ENCODE measurements around the gene SYNE2. TPM values are rescaled to one million over a fixed set of nuclear protein-coding genes. Genes with fewer than 3 reads are reported as not detected.
A peak's percentile ranks its signal among the peaks of the same experiment; 100 is the strongest.

The SYNE2 gene
- total and polyA plus RNA-seq, 2 donors (not counting 3 experiments of a cell fraction or from before 2014, with no cell fraction given): 16.0 to 53.7 TPM

DNA sequence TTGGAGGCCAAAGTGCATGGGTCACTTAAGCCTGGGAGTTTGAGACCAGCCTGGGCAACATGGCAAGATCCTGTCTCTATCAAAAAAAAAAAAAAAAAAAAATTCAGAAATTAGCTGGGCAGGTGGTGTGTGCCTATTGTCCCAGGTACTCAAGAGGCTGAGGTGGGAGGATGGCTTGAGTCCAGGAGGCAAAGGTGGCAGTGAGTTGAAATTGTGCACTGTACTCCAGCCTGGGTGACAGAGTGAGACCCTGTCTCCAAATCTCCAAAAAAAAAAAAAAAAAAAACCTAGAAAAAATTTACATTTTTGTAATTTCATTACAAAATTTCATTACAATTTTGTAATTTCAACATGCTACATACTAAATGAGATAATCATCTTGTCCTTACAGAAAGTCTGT, 42.7 kb downstream of the SYNE2 start:
- FAIRE-seq (no peak), DNase-seq (ENCODE audit: low read depth, low spot score) (no peak)
- Histone ChIP-seq H4K20me1 (replicated peaks; ENCODE audit: control insufficient read depth, extremely low read depth, insufficient read depth, low read length) (no peaks in the 10 kb centered on the region), H3K4me1 (ENCODE audit: control insufficient read depth, extremely low read depth, insufficient read depth, low read length) (peaks cover 42% of the 10 kb centered on the region), H3K9me1 (replicated peaks; ENCODE audit: control insufficient read depth, extremely low read depth, insufficient read depth, low read length) (no peaks in the 10 kb centered on the region), H3K9ac (replicated peaks; ENCODE audit: extremely low read depth, insufficient read depth, low read length) (no peak overlapping the region), H3K4me3 (replicated peaks in 1 of 3; ENCODE audit: insufficient read depth in 1 of 3, low read depth in 1 of 3, low read length in 3 of 3) (no peak overlapping the region), H3K79me2 (ENCODE audit: control insufficient read depth, insufficient read depth, low read length) (no peaks in the 10 kb centered on the region), H3K27ac (ENCODE audit: insufficient read depth, low read depth, low read length) (no peak overlapping the region), H3K27me3 (ENCODE audit: control insufficient read depth in 2 of 2, insufficient read depth in 2 of 2, low read length in 2 of 2) (no peaks in the 10 kb centered on the region), H3K4me2 (ENCODE audit: insufficient read depth, low read length) (peak overlapping the region; percentile 77), H3K9me3 (replicated peaks; ENCODE audit: control insufficient read depth, insufficient read depth, low read length) (no peaks in the 10 kb centered on the region), H3K36me3 (ENCODE audit: control insufficient read depth in 2 of 2, extremely low read depth in 1 of 2, insufficient read depth in 2 of 2, low read length in 2 of 2) (no peaks in the 10 kb centered on the region), H2AFZ (ENCODE audit: low read depth, low read length) (no peak overlapping the region)
- BruUV-seq (replicated peaks): no TSS peak
- TF ChIP-seq MYC (IDR thresholded peaks at IDR 0.05; ENCODE audit: low read depth, low read length) (no peak), GATA2 (IDR thresholded peaks at IDR 0.05; ENCODE audit: insufficient read depth, insufficient read length, low read depth, low read length) (no peak), POLR2AphosphoS5 (IDR thresholded peaks at IDR 0.05; ENCODE audit: insufficient read depth, low read depth, low read length) (no peak), POLR2A (IDR thresholded peaks at IDR 0.05; ENCODE audit: low read depth, low read length) (no peak), FOS (IDR thresholded peaks at IDR 0.05; ENCODE audit: borderline replicate concordance, insufficient read depth, low read length) (no peak), JUN (IDR thresholded peaks at IDR 0.05; ENCODE audit: borderline replicate concordance, insufficient read depth, insufficient read length, low read depth) (no peak), EZH2 (IDR thresholded peaks at IDR 0.05; ENCODE audit: borderline replicate concordance, low read depth, low read length, severe bottlenecking) (no peak)
- TF ChIP-seq, protein P1, sequence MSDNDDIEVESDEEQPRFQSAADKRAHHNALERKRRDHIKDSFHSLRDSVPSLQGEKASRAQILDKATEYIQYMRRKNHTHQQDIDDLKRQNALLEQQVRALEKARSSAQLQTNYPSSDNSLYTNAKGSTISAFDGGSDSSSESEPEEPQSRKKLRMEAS (IDR thresholded peaks at IDR 0.05; ENCODE audit: insufficient read depth, insufficient read length): no peak
- TF ChIP-seq, protein P2, sequence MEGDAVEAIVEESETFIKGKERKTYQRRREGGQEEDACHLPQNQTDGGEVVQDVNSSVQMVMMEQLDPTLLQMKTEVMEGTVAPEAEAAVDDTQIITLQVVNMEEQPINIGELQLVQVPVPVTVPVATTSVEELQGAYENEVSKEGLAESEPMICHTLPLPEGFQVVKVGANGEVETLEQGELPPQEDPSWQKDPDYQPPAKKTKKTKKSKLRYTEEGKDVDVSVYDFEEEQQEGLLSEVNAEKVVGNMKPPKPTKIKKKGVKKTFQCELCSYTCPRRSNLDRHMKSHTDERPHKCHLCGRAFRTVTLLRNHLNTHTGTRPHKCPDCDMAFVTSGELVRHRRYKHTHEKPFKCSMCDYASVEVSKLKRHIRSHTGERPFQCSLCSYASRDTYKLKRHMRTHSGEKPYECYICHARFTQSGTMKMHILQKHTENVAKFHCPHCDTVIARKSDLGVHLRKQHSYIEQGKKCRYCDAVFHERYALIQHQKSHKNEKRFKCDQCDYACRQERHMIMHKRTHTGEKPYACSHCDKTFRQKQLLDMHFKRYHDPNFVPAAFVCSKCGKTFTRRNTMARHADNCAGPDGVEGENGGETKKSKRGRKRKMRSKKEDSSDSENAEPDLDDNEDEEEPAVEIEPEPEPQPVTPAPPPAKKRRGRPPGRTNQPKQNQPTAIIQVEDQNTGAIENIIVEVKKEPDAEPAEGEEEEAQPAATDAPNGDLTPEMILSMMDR (IDR thresholded peaks at IDR 0.05; ENCODE audit: extremely low read depth in 1 of 2, insufficient read depth in 1 of 2, low read depth in 1 of 2, low read length in 2 of 2): no peak
- dilution Hi-C loops (cut with MboI; ENCODE audit: extremely low pct_ligation_motif_present, low sequenced_read_pairs): no loop called here
- intact Hi-C loops (cut with micrococcal nuclease): no loop called here
- ChIA-PET CTCF (interaction anchor here (0.6 kb wide), 1 partner anchor 266 kb away, joined by 3 read pairs; no protein-coding TSS in a partner anchor), POLR2A (interaction anchor here (0.6 kb wide), 1 partner anchor 449 kb away, joined by 6 read pairs; no protein-coding TSS in a partner anchor)

Data from endothelial cell of umbilical vein (primary cell).